NCI-H748 (cell line): ENCODE results near the gene SOX6.

Source experiments
- DNase-seq: peaks from one replicate; lab custom pipeline; 2025; ENCODE audit not compliant: unreplicated experiment; lab: John Stamatoyannopoulos, UW

SOX6 gene

GRCh38 chr11:16365581-16366228 lies 9.4 kb upstream of the SOX6 start:
- peak; percentile 80 for DNase-seq

- DNase-seq: no peak
Measured at GRCh38 chr11:16364254-16364653, 7.9 kb upstream of the SOX6 start.

GRCh38 chr11:16363706-16364105 lies 7.4 kb upstream of the SOX6 start:
- no peak for DNase-seq

- DNase-seq: no peak
Measured at GRCh38 chr11:16361108-16361865, 4.9 kb upstream of the SOX6 start.

- no peak for DNase-seq
Measured at GRCh38 chr11:16359369-16359768, 3.0 kb upstream of the SOX6 start.

- DNase-seq: no peak
Measured at GRCh38 chr11:16358726-16359125, 2.4 kb upstream of the SOX6 start.

- peak; percentile 86 for DNase-seq
Measured at GRCh38 chr11:16357775-16358174, 1.4 kb upstream of the SOX6 start.

GRCh38 chr11:16356761-16357393 lies 531 bp upstream of the SOX6 start:
- DNase-seq: no peak

- peak; percentile 55 for DNase-seq
Measured at GRCh38 chr11:16352707-16353106, 3.6 kb downstream of the SOX6 start.

- no peak for DNase-seq
Measured at GRCh38 chr11:16350125-16350524, 6.2 kb downstream of the SOX6 start.

- DNase-seq: peak; percentile 35
Measured at GRCh38 chr11:16347928-16348685, 8.2 kb downstream of the SOX6 start.

- peak; percentile 57 for DNase-seq
Measured at GRCh38 chr11:16346975-16347374, 9.4 kb downstream of the SOX6 start.

- DNase-seq: no peak
Measured at GRCh38 chr11:16341853-16342252, 14.5 kb downstream of the SOX6 start.

- no peak for DNase-seq
Measured at GRCh38 chr11:16338393-16338792, 18.0 kb downstream of the SOX6 start.

- no peak for DNase-seq
Measured at GRCh38 chr11:16337421-16338213, 18.7 kb downstream of the SOX6 start.

GRCh38 chr11:16336721-16337120 lies 19.6 kb downstream of the SOX6 start:
- DNase-seq: no peak

GRCh38 chr11:16336204-16336603 lies 20.1 kb downstream of the SOX6 start:
- no peak for DNase-seq

GRCh38 chr11:16335236-16335962 lies 20.9 kb downstream of the SOX6 start:
- no peak for DNase-seq

- DNase-seq: no peak
Measured at GRCh38 chr11:16326679-16327297, 29.6 kb downstream of the SOX6 start.

- no peak for DNase-seq
Measured at GRCh38 chr11:16322190-16322589, 34.2 kb downstream of the SOX6 start.
